Ovary (tissue), 9 donors: ENCODE measurements around the gene PRAC1. TPM values are rescaled to one million over a fixed set of nuclear protein-coding genes. Genes with fewer than 3 reads are reported as not detected.

Experiments used
- DNase-seq, 5 donors: peaks; one replicate each; pipeline ENCODE4 v3.0.0-alpha.2; 2019 to 2020
- H3K27ac ChIP-seq, 2 donors: fragments of 200-600 bp; one replicate each; pipeline versions ENCODE4 v1.5.1 to v1.8.0; 2019 to 2022
- H3K27me3 ChIP-seq: fragments of 200-600 bp; one replicate; pipeline ENCODE4 v1.8.0; 2022
- H3K36me3 ChIP-seq: fragments of 200-600 bp; sonication (generic); one replicate; pipeline ENCODE4 v1.5.1; 2019
- H3K4me1 ChIP-seq: one replicate; pipeline ENCODE4 v1.8.1; 2013; ENCODE audit warnings: mild to moderate bottlenecking, moderate library complexity; ENCODE audit not compliant: insufficient read depth
- H3K4me3 ChIP-seq: fragments of 200-600 bp; sonication (generic); one replicate; pipeline ENCODE4 v1.5.1; 2017
- H3K9me3 ChIP-seq, 2 donors: fragments of 200-600 bp in 1 of 2; sonication (generic) in 1 of 2; one replicate each; pipeline versions ENCODE4 v1.5.1 to v1.8.1; 2013 to 2019; ENCODE audit warnings: mild to moderate bottlenecking in 1 of 2, moderate library complexity in 1 of 2
- CTCF ChIP-seq, 3 donors: fragments of 450-650 bp in 2 of 3; fragments of 200-600 bp in 1 of 3; IDR thresholded peaks; one replicate each; pipeline versions ENCODE4 v1.5.1 to v1.8.0; 2016 to 2022; ENCODE audit warnings: antibody characterized with exemption in 3 of 3, mild to moderate bottlenecking in 1 of 3
- EP300 ChIP-seq: sonication (generic); formaldehyde crosslinking; IDR thresholded peaks from one replicate; pipeline ENCODE4 v1.6.1; 2017; ENCODE audit warnings: antibody characterized with exemption
- POLR2A ChIP-seq: fragments of 450-650 bp; IDR thresholded peaks from one replicate; pipeline ENCODE4 v1.6.1; 2017; ENCODE audit warnings: antibody characterized with exemption, mild to moderate bottlenecking, moderate library complexity
- WGBS, 3 donors: extraction: QIAGEN DNeasy Blood & Tissue Kit in 1 of 3; methylation state at CpG; one replicate each; pipeline versions ENCODE4 v1.1.5 to v1.1.7; 2013 to 2017; 5-methylcytosine and 5-hydroxymethylcytosine counted together
- intact Hi-C, 4 donors: fragments of 100-400 bp; cut with DNase I; formaldehyde crosslinking; loops; one replicate each; pipeline versions ENCODE4 v1.11.0 to v1.15.1; 2022 to 2023
- polyA plus RNA-seq, 2 donors: library from polyadenylated mRNA; stranded (reverse); fragments of 200-250 nt in 1 of 2; fragments of 350-450 nt in 1 of 2; fragmentation: Illumina TruSeq in 1 of 2; extraction: RNeasy Lipid Tissue Mini Kit (QIAGEN cat#74804) in 1 of 2; gene quantifications; one replicate each; pipeline ENCODE4 v1.2.3, GENCODE V29; 2013 to 2014
- total RNA-seq, 7 donors: library from RNA; depleted of rRNA in 2 of 7; stranded (reverse); fragments of >200 nt in 2 of 7; fragmentation: NEBNext Ultra II Directional in 3 of 7; extraction: Animal tissue kit (Norgen Biotek cat#: 25700) in 3 of 7; gene quantifications; one replicate each; pipeline versions ENCODE4 v1.1.0 to v1.2.4, GENCODE V29; 2016 to 2023
- donor health status: DM: no; HTN: no; CAD: no; lungs with moderate emphysema.
- donor health status: DM: no; HTN: no; CAD: no.
- donor health status: Bipolar disorder and iron deficiency.
- donor health status: DM: yes; HTN: yes; CAD: no.
- donor health status: DM: no; HTN: no; CAD: no.
- donor health status: DM: yes; HTN: yes; CAD: no.

Gene PRAC1
- total and polyA plus RNA-seq, 9 donors, result not detected

- no peaks in the 10 kb centered on the region for H3K9me3 ChIP-seq
- no peak overlapping the region for H3K4me3 ChIP-seq
- DNase-seq, result no peak
- no peaks in the 10 kb centered on the region for H3K36me3 ChIP-seq
- TF ChIP-seq POLR2A (no peak), CTCF (IDR thresholded peaks at IDR 0.05) (no peak), EP300 (no peak)
- no peaks in the 10 kb centered on the region for H3K27me3 ChIP-seq
- no peaks in the 10 kb centered on the region for H3K4me1 ChIP-seq
- H3K27ac ChIP-seq, result no peak overlapping the region
- WGBS, 3 donors, result 71 to 85% (median 77%) methylated on average over 6 of the region's 6 CpGs
- intact Hi-C loops, result no loop called here
These were observed 38.8 kb upstream of the PRAC1 start for GRCh38 chr17:48761114-48761513.

DNA sequence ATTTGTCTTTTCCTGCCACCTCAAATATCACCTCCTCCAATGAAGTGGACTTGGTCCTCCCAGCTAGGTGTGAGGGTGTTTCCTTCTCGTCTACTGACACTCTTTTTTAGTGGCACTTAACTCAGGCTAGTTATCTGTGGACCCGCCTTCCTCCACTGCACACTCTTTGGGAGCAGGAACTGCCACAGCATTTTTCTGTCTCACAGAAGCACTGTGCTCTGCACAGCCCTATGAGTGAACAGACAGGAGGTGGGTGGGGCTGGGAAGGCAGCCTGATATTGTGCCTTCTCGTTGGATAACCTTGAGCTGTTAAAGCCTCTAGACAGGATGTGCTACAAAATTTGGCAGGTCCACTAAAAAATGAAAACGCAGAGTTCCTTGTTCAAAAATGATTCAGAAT is 38.1 kb upstream of the PRAC1 start:
- intact Hi-C loops, result no loop called here
- H3K27me3 ChIP-seq, result no peaks in the 10 kb centered on the region
- H3K4me3 ChIP-seq, result no peak overlapping the region
- WGBS, 3 donors, result 8 to 16% (median 11%) methylated on average over 4 of the region's 4 CpGs
- DNase-seq, result peak in 1 of 5 donors; percentile 42
- H3K27ac ChIP-seq, result no peak overlapping the region
- TF ChIP-seq POLR2A (no peak), CTCF (IDR thresholded peaks at IDR 0.05) (no peak)
- H3K4me1 ChIP-seq, result no peaks in the 10 kb centered on the region
- H3K9me3 ChIP-seq, result no peaks in the 10 kb centered on the region
- H3K36me3 ChIP-seq, result no peaks in the 10 kb centered on the region

- H3K4me3 ChIP-seq, result no peak overlapping the region
- intact Hi-C loops, result no loop called here
- no peaks in the 10 kb centered on the region for H3K27me3 ChIP-seq
- no peaks in the 10 kb centered on the region for H3K9me3 ChIP-seq
- DNase-seq, result no peak
- no peaks in the 10 kb centered on the region for H3K36me3 ChIP-seq
- no peaks in the 10 kb centered on the region for H3K4me1 ChIP-seq
- no peak overlapping the region for H3K27ac ChIP-seq
- TF ChIP-seq CTCF (IDR thresholded peaks at IDR 0.05), result no peak
- no peak for TF ChIP-seq EP300
- no peak for TF ChIP-seq POLR2A
These were observed 37.0 kb upstream of the PRAC1 start for GRCh38 chr17:48759288-48759687.

DNA sequence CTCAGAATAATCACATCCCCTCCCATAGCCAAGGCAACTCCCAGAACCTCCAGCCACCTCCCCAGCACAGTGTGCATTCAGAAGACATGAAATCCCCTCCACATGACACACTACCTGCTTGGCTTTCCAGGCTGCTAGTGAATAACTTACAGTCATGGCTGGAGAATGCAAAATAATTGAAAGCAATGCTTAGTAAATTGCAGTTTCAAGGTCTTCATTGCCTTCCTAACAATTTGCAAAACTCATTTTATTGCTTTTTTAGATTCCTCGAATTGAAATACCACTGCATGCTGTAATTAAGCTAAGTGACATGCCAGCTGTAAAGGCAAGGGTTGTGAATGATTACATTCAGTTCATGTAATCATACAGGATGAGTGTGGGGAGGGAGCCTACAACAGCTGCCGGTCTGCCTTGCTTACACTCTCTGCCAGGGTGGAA is 35.2 kb upstream of the PRAC1 start:
- 4 to 16% (median 13%) methylated on average over 2 of the region's 2 CpGs for WGBS, 3 donors
- Histone ChIP-seq H3K36me3 (no peaks in the 10 kb centered on the region), H3K27ac (no peak overlapping the region), H3K4me1 (no peaks in the 10 kb centered on the region), H3K9me3 (no peaks in the 10 kb centered on the region), H3K4me3 (no peak overlapping the region), H3K27me3 (no peaks in the 10 kb centered on the region)
- no peak for DNase-seq
- TF ChIP-seq EP300 (no peak), CTCF (IDR thresholded peaks at IDR 0.05) (no peak), POLR2A (no peak)
- intact Hi-C loops, result no loop called here

- DNase-seq, result no peak
- H3K4me1 ChIP-seq, result no peaks in the 10 kb centered on the region
- no peak overlapping the region for H3K27ac ChIP-seq
- intact Hi-C loops, result no loop called here
- WGBS, 3 donors, result 43 to 47% (median 43%) methylated on average over 3 of the region's 3 CpGs
- H3K9me3 ChIP-seq, result no peaks in the 10 kb centered on the region
- no peak for TF ChIP-seq EP300
- TF ChIP-seq CTCF (IDR thresholded peaks at IDR 0.05), result no peak
- no peak for TF ChIP-seq POLR2A
- H3K4me3 ChIP-seq, result no peak overlapping the region
- H3K27me3 ChIP-seq, result no peaks in the 10 kb centered on the region
- no peaks in the 10 kb centered on the region for H3K36me3 ChIP-seq
These were observed 34.5 kb upstream of the PRAC1 start for GRCh38 chr17:48756830-48757251.
